ENCODE data around the gene SORD.

Gene SORD

GRCh38 chr15:45112591-45113379, 89.8 kb downstream of the SORD start:
- in situ Hi-C loops (cut with MboI; ENCODE audit: low sequenced_read_pairs, unreplicated experiment): loop anchor here (25.0 kb wide), 1 partner anchor 150 kb away; the partner anchor contains the start of gene TERB2
- DNase-seq (ENCODE audit: low spot score): no peak
- TF ChIP-seq CTCF (IDR thresholded peaks at IDR 0.05; ENCODE audit: borderline replicate concordance, control extremely low read depth, extremely low read depth, insufficient read depth, missing control alignments): no peak

- no peak for DNase-seq (ENCODE audit: low spot score)
- in situ Hi-C loops (cut with MboI; ENCODE audit: low sequenced_read_pairs, unreplicated experiment): loop anchor here (25.0 kb wide), 1 partner anchor 151 kb away; the partner anchor contains the start of gene TERB2
- no peak for TF ChIP-seq CTCF (IDR thresholded peaks at IDR 0.05; ENCODE audit: borderline replicate concordance, control extremely low read depth, extremely low read depth, insufficient read depth, missing control alignments)
Measured at GRCh38 chr15:45113380-45113990, 90.5 kb downstream of the SORD start.

GRCh38 chr15:45114076-45114750, 91.2 kb downstream of the SORD start, which contains the start of the genes DUOX2 and DUOXA2:
Gene DUOX2 (minus strand): TSS chr15:45114172. CDS start chr15:45113411, 761 bp downstream.
Gene DUOXA2 (plus strand): TSS chr15:45114326. CDS start chr15:45114606, 280 bp downstream.
- DNase-seq (ENCODE audit: low spot score): no peak
- in situ Hi-C loops (cut with MboI; ENCODE audit: low sequenced_read_pairs, unreplicated experiment): loop anchor here (25.0 kb wide), 1 partner anchor 152 kb away; the partner anchor contains the start of gene TERB2
- no peak for TF ChIP-seq CTCF (IDR thresholded peaks at IDR 0.05; ENCODE audit: borderline replicate concordance, control extremely low read depth, extremely low read depth, insufficient read depth, missing control alignments)

GRCh38 chr15:45114751-45115085, 91.7 kb downstream of the SORD start:
- no peak for TF ChIP-seq CTCF (IDR thresholded peaks at IDR 0.05; ENCODE audit: borderline replicate concordance, control extremely low read depth, extremely low read depth, insufficient read depth, missing control alignments)
- in situ Hi-C loops (cut with MboI; ENCODE audit: low sequenced_read_pairs, unreplicated experiment): loop anchor here (25.0 kb wide), 1 partner anchor 152 kb away; the partner anchor contains the start of gene TERB2
- no peak for DNase-seq (ENCODE audit: low spot score)

- no peak for DNase-seq (ENCODE audit: low spot score)
- no peak for TF ChIP-seq CTCF (IDR thresholded peaks at IDR 0.05; ENCODE audit: borderline replicate concordance, control extremely low read depth, extremely low read depth, insufficient read depth, missing control alignments)
- in situ Hi-C loops (cut with MboI; ENCODE audit: low sequenced_read_pairs, unreplicated experiment): loop anchor here (25.0 kb wide), 1 partner anchor 153 kb away; the partner anchor contains the start of gene TERB2
Measured at GRCh38 chr15:45115312-45115820, 92.4 kb downstream of the SORD start.

GRCh38 chr15:45116006-45116481, 93.0 kb downstream of the SORD start:
- no peak for TF ChIP-seq CTCF (IDR thresholded peaks at IDR 0.05; ENCODE audit: borderline replicate concordance, control extremely low read depth, extremely low read depth, insufficient read depth, missing control alignments)
- in situ Hi-C loops (cut with MboI; ENCODE audit: low sequenced_read_pairs, unreplicated experiment): loop anchor here (25.0 kb wide), 1 partner anchor 154 kb away; the partner anchor contains the start of gene TERB2
- DNase-seq (ENCODE audit: low spot score): no peak

All from GM13976 (cell line).